Bronchial epithelial cell (primary cell): ENCODE measurements around the gene MAN1C1. TPM values are rescaled to one million over a fixed set of nuclear protein-coding genes. Genes with fewer than 3 reads are reported as not detected.
A peak's percentile ranks its signal among the peaks of the same experiment; 100 is the strongest.

Source experiments
- DNase-seq: peaks from one replicate; pipeline ENCODE4 v3.0.0-alpha.2; 2010; ENCODE audit warnings: low read depth
- FAIRE-seq: peaks from 2 replicates; lab custom pipeline; 2011; peaks lifted over from hg19 to GRCh38; lab: Jason Lieb, UNC
- H3K27me3 ChIP-seq: 2 replicates; pipeline ENCODE4 v1.5.1; 2011; ENCODE audit warnings: low read length; ENCODE audit not compliant: control insufficient read depth, insufficient read depth
- H3K36me3 ChIP-seq: 2 replicates; pipeline ENCODE4 v1.5.1; 2011; ENCODE audit warnings: low read length; ENCODE audit not compliant: control insufficient read depth, insufficient read depth
- H3K4me3 ChIP-seq: 2 replicates; pipeline ENCODE4 v1.5.1; 2011; ENCODE audit warnings: mild to moderate bottlenecking, low read depth, low read length, control low read depth
- total RNA-seq: library from RNA; depleted of rRNA; stranded (reverse); fragments of >200 nt; gene quantifications from 2 replicates; pipeline ENCODE4 v1.2.1, GENCODE V29; 2014
- TF ChIP-seq, protein P1 (sequence below): IDR thresholded peaks from 2 replicates; pipeline ENCODE4 v1.5.1; 2011; ENCODE audit warnings: mild to moderate bottlenecking, moderate library complexity, low read length, control low read depth, inconsistent platforms; ENCODE audit not compliant: insufficient read depth, severe bottlenecking

Gene MAN1C1
- total RNA-seq, 1 donor from 2014 or later: under 0.01 TPM

DNA sequence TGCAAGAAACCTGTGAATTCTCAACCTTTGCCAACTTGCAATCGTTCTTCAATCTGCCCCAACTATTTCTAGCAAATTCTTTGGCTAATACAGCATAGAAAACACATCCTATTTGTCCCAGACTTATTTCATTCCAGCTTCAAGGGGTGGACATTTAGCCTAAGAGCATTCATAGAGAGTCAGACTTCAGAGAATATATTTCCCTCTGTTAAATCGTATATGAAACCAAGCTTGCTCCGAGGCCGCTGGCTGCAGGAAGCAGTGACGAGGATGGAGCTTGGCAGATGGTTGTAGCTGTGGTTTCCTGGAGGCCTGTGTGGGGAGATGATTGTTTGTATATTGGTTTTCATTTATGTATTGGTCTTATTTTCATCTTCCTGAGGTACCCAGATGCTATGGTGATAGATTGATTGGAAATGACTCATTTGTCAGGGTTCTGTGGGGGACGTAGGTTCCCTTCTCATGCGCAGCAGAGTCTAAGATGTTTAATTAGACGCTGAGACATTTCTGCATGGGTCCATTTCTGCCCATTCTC, 26.1 kb downstream of the MAN1C1 start:
- DNase-seq (no peak), FAIRE-seq (peak; percentile 60)
- Histone ChIP-seq H3K36me3 (no peaks in the 10 kb centered on the region), H3K27me3 (peaks cover 4% of the 10 kb centered on the region), H3K4me3 (no peak overlapping the region)
- TF ChIP-seq, protein P1, sequence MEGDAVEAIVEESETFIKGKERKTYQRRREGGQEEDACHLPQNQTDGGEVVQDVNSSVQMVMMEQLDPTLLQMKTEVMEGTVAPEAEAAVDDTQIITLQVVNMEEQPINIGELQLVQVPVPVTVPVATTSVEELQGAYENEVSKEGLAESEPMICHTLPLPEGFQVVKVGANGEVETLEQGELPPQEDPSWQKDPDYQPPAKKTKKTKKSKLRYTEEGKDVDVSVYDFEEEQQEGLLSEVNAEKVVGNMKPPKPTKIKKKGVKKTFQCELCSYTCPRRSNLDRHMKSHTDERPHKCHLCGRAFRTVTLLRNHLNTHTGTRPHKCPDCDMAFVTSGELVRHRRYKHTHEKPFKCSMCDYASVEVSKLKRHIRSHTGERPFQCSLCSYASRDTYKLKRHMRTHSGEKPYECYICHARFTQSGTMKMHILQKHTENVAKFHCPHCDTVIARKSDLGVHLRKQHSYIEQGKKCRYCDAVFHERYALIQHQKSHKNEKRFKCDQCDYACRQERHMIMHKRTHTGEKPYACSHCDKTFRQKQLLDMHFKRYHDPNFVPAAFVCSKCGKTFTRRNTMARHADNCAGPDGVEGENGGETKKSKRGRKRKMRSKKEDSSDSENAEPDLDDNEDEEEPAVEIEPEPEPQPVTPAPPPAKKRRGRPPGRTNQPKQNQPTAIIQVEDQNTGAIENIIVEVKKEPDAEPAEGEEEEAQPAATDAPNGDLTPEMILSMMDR: no peak

DNA sequence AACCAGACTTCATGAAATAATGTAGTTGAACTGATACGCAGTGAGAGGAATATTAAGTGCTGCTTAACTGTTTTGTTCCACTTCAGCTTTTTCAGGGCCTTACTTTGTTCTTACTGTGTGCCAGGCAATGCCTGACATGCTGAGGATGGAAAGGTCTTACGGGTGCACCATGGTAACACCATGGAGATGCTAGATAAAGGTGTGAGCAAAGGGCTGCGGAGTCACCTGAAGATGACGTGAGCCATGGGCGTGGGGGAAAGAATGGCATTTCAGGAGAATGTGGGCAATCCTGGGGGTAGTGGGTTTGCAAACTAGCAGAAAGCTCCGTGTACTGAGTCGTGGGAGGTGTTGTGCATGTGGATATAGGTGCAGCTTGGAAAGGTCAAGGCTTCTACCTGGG, 27.3 kb downstream of the MAN1C1 start:
- TF ChIP-seq, protein P1: no peak
- DNase-seq (no peak), FAIRE-seq (no peak)
- H3K36me3 ChIP-seq: no peaks in the 10 kb centered on the region
- peaks cover 7% of the 10 kb centered on the region for H3K27me3 ChIP-seq
- H3K4me3 ChIP-seq: no peak overlapping the region

- DNase-seq (no peak), FAIRE-seq (no peak)
- Histone ChIP-seq H3K27me3 (peaks cover 7% of the 10 kb centered on the region), H3K4me3 (no peak overlapping the region), H3K36me3 (no peaks in the 10 kb centered on the region)
- TF ChIP-seq, protein P1: no peak
Observed at GRCh38 chr1:25644962-25645361, 28.4 kb downstream of the MAN1C1 start.

DNA sequence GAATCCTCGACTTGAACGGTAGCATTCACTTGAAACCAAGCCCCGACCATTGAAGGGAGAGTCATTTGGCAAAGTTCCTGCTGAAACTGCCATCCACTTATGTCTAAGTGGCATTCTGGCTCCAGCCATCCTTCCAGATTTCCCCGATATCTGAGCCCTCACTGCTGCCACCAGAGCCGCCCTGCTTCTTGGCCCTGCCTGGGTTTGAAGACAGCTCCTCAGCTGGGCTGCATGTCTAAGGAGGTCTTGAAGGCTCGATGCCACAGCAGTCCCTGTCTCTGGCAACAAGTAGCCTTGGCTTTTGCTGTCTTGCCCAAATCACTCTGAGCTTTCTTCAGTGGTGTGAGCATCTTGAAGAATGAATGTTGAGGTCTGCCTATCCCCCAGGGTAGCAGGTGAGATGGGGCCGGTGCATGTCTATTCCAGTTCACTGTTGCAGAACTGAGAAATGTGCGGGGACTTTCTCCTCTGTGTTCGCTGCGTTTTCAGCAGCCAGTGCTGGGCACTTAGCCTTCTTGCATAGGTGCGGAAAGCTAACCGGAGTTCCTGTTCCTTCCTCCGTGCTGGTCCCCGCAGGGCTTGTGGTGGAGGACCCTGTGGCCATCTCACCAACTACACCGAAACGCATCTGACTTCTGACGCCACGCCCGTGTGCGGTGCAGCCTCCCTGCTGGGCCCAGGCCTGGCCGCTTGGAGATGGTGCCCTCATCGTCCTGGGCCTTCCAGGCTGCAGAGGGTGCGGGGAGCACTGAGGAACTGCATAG, 29.2 kb downstream of the MAN1C1 start:
- peak; percentile 58 for FAIRE-seq
- TF ChIP-seq, protein P1: no peak
- no peak overlapping the region for H3K4me3 ChIP-seq
- H3K36me3 ChIP-seq: no peaks in the 10 kb centered on the region
- peaks cover 7% of the 10 kb centered on the region for H3K27me3 ChIP-seq
- no peak for DNase-seq

GRCh38 chr1:25647106-25647505, 30.5 kb downstream of the MAN1C1 start:
- Histone ChIP-seq H3K4me3 (no peak overlapping the region), H3K36me3 (no peaks in the 10 kb centered on the region), H3K27me3 (peaks cover 8% of the 10 kb centered on the region)
- TF ChIP-seq, protein P1: no peak
- DNase-seq: no peak
- no peak for FAIRE-seq
